ENCODE measurements around the gene WDFY3.

- no peak for TF ChIP-seq CTCF (conservative IDR thresholded peaks at IDR 0.05; ENCODE audit: low read length)
- TF ChIP-seq EZH2phosphoT487 (IDR thresholded peaks at IDR 0.05; ENCODE audit: borderline replicate concordance): no peak
These were observed 4.4 kb downstream of the WDFY3 start for GRCh38 chr4:84962102-84962501.
